Activated CD4-positive, alpha-beta T cell treated with anti-CD3 and anti-CD28 coated beads, Interleukin-2, amount 10 ng/mL, durations not matched to agents 7 days and 5 days (primary cell): ENCODE results near the gene COL20A1. TPM values are rescaled to one million over a fixed set of nuclear protein-coding genes. Genes with fewer than 3 reads are reported as not detected.

Source experiments
- CTCF ChIA-PET: fragments of 350-600 bp; sonication (Branson Sonifier 250); formaldehyde crosslinking; loops from one replicate; lab custom pipeline; 2021; ENCODE audit warnings: antibody characterized with exemption; lab: Charles Lee
- POLR2A ChIA-PET: fragments of 350-600 bp; sonication (Branson Sonifier 250); formaldehyde crosslinking; loops from one replicate; lab custom pipeline; 2021; ENCODE audit warnings: antibody characterized with exemption; lab: Charles Lee
- DNase-seq: peaks from one replicate; pipeline ENCODE4 v3.0.0-alpha.2; 2020
- H3K27ac Mint-ChIP-seq: one replicate; pipeline ENCODE4 v1.8.0; 2021; ENCODE audit warnings: mild to moderate bottlenecking, moderate library complexity, mixed read lengths
- H3K27me3 Mint-ChIP-seq: one replicate; pipeline ENCODE4 v1.8.0; 2021; ENCODE audit warnings: mixed read lengths
- H3K36me3 Mint-ChIP-seq: one replicate; pipeline ENCODE4 v1.8.0; 2021; ENCODE audit warnings: low read depth, mixed read lengths
- H3K4me1 Mint-ChIP-seq: one replicate; pipeline ENCODE4 v1.8.0; 2021; ENCODE audit warnings: mixed read lengths
- H3K4me3 Mint-ChIP-seq: one replicate; pipeline ENCODE4 v1.8.0; 2021; ENCODE audit warnings: mild to moderate bottlenecking, moderate library complexity, mixed read lengths
- H3K9me3 Mint-ChIP-seq: one replicate; pipeline ENCODE4 v1.8.0; 2021; ENCODE audit warnings: mixed read lengths
- total RNA-seq, 2 experiments: library from RNA; stranded (reverse); gene quantifications; one replicate each; pipeline ENCODE4 v1.2.3, GENCODE V29; 2021

Gene COL20A1
- total RNA-seq, 2 experiments from 2014 or later = not detected

- CTCF ChIA-PET = no interaction called here
- no peak for DNase-seq
- POLR2A ChIA-PET = no interaction called here
- peaks cover 3% of the 10 kb centered on the region for H3K27me3 Mint-ChIP-seq
- H3K36me3 Mint-ChIP-seq = no peaks in the 10 kb centered on the region
- H3K27ac Mint-ChIP-seq = no peak overlapping the region
- no peaks in the 10 kb centered on the region for H3K4me1 Mint-ChIP-seq
- H3K9me3 Mint-ChIP-seq = no peaks in the 10 kb centered on the region
- no peak overlapping the region for H3K4me3 Mint-ChIP-seq
Observed at GRCh38 chr20:63356931-63357879, 64.2 kb downstream of the COL20A1 start.

GRCh38 chr20:63357921-63358905 lies 65.2 kb downstream of the COL20A1 start:
- POLR2A ChIA-PET = no interaction called here
- CTCF ChIA-PET = no interaction called here
- no peaks in the 10 kb centered on the region for H3K36me3 Mint-ChIP-seq
- H3K9me3 Mint-ChIP-seq = no peaks in the 10 kb centered on the region
- H3K27ac Mint-ChIP-seq = no peak overlapping the region
- H3K4me3 Mint-ChIP-seq = no peak overlapping the region
- no peaks in the 10 kb centered on the region for H3K4me1 Mint-ChIP-seq
- H3K27me3 Mint-ChIP-seq = peaks cover 10% of the 10 kb centered on the region
- DNase-seq = no peak

GRCh38 chr20:63359164-63359934 lies 66.4 kb downstream of the COL20A1 start:
- peaks cover 10% of the 10 kb centered on the region for H3K27me3 Mint-ChIP-seq
- no peak for DNase-seq
- no peaks in the 10 kb centered on the region for H3K36me3 Mint-ChIP-seq
- H3K27ac Mint-ChIP-seq = no peak overlapping the region
- no peaks in the 10 kb centered on the region for H3K9me3 Mint-ChIP-seq
- CTCF ChIA-PET = interaction anchor here (0.6 kb wide), 1 partner anchor 20 kb away, joined by 5 read pairs; no protein-coding TSS in a partner anchor
- H3K4me1 Mint-ChIP-seq = no peaks in the 10 kb centered on the region
- POLR2A ChIA-PET = no interaction called here
- H3K4me3 Mint-ChIP-seq = no peak overlapping the region

DNA sequence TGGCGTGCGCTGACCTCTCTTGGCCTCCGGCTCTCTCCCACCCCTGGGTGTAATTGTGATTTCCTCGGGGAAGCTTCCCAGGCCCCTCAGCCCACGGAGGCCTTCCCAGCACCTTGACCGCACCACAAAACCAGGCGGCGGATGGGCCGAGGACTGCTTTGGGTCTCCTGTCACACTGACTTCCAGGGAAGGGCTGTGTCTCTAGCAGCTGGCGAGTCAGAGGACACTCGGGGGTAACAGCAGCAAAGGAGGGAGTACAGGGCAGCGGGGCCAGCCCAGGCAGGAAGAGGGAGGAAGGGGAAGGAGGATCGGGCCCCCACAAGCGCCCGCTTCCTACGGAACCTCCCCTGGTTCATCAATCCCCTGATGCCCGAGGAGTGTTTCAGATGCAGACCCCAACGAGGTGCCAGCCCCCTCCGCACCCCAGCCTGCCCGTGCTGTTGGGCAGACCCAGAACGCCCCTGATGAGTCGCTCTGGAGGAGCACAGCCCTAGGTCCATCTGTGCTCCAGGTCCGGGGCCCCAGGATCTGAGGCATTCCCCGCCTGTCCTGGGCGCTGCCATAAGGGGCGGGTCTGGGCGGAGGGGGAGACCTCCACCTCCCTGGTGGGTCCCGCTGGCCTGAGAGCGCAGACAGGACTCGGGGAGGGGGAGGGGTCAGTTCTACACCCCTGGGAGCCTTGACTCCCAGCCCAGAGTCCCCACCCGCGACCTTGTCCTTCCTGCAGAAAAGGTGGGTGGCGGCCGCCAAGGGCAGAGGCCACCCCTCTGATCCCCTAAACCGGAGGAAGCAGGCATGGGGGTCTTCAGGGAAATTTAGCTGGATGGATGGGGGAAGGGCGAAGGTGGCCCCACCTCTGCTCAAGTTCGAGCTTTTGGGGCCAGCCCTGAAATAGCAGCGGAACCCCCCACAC lies 67.2 kb downstream of the COL20A1 start:
- Mint-ChIP-seq H3K27me3 (peaks cover 10% of the 10 kb centered on the region), H3K36me3 (no peaks in the 10 kb centered on the region)
- CTCF ChIA-PET = interaction anchor here (0.6 kb wide), 1 partner anchor 19 kb away, joined by 5 read pairs; no protein-coding TSS in a partner anchor

DNA sequence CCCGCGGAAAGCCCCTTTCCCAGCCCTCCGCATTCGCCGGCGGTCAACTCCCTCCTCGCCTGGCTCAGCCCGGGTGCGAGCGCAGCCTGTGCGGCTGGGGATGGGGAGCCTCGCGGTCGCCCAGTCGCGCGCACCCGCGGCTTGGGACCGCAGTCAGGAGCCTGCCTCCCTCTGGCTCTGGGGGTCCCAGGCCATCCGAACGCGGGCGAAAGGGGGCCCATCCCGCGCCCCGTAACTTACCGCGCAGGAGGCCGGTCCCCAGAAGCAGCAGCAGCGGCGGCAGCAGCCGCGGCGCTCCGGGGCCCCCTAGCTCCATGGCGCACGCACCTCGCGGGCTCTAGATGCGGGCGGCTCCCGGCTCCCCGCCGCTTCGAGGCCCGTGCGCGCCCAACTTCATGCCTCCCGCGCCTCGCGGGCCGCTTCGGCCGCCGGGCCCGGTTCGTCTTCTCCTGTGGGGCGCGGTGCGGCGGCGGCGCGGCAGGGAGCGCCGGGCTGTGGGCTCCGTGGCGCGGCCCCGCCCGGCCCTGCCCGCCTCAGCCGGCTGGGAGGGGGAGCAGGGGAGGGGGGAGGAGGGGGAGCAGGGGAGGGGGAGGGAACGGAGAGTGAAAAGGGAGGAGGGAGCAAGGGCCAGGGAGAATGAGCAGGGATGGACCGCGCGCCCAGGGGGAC lies 68.0 kb downstream of the COL20A1 start, which contains the start of gene CHRNA4:
Gene CHRNA4, minus strand, starts transcription at position 500 of the 669 bp plus-strand sequence. Its CDS starts 184 bp downstream, at position 316.
- Mint-ChIP-seq H3K4me1 (no peaks in the 10 kb centered on the region), H3K9me3 (no peaks in the 10 kb centered on the region), H3K36me3 (no peaks in the 10 kb centered on the region), H3K27ac (no peak within 1 kb of the TSS), H3K27me3 (peaks cover 10% of the 10 kb centered on the region), H3K4me3 (no peak within 1 kb of the TSS)
- POLR2A ChIA-PET = no interaction called here
- no peak for DNase-seq
- CTCF ChIA-PET = no interaction called here

More for the DNA sequence above, 67.2 kb downstream of the COL20A1 start:
- Mint-ChIP-seq H3K4me1 (no peaks in the 10 kb centered on the region), H3K4me3 (no peak overlapping the region), H3K27ac (no peak overlapping the region), H3K9me3 (no peaks in the 10 kb centered on the region)
- DNase-seq = no peak
- POLR2A ChIA-PET = no interaction called here

GRCh38 chr20:63361519-63362435 lies 68.8 kb downstream of the COL20A1 start:
- no peaks in the 10 kb centered on the region for H3K36me3 Mint-ChIP-seq
- no peak for DNase-seq
- no peaks in the 10 kb centered on the region for H3K9me3 Mint-ChIP-seq
- no peak overlapping the region for H3K4me3 Mint-ChIP-seq
- CTCF ChIA-PET = interaction anchor here (0.6 kb wide), 2 partner anchors 86 to 687 kb away, joined by 3 to 5 read pairs; no protein-coding TSS in a partner anchor
- no peaks in the 10 kb centered on the region for H3K4me1 Mint-ChIP-seq
- peaks cover 10% of the 10 kb centered on the region for H3K27me3 Mint-ChIP-seq
- POLR2A ChIA-PET = no interaction called here
- no peak overlapping the region for H3K27ac Mint-ChIP-seq

DNA sequence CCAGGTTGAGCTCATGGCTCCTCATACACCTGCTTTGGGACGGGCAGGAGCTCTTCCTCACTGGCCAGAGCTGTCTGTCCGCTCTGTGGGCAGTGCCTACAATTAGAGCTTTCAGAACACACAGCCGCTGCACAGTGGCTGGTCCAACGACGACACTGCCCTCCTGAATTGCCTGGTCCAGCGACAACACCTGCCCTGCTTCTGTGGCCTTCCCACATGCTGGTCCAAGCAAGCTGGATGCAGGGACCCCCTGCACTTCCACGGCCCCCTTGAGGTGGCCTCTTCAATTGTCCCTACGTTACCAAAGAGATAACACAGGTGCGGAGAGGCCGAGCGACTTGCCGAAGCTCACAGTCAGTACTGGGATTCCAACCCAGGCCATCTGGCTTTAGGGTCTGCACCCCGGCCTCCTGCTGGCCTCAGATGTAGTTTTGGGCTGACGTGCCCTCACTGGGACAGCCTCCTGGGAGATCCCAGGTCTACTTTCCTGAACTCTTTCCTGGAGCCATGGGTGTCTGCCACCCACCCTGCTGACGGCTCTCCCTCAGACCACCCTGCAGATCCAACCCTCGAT lies 69.5 kb downstream of the COL20A1 start:
- Mint-ChIP-seq H3K27me3 (peaks cover 10% of the 10 kb centered on the region), H3K9me3 (no peaks in the 10 kb centered on the region), H3K27ac (no peak overlapping the region), H3K4me3 (no peak overlapping the region), H3K4me1 (no peaks in the 10 kb centered on the region), H3K36me3 (no peaks in the 10 kb centered on the region)
- no peak for DNase-seq
- ChIA-PET CTCF (interaction anchor here (0.6 kb wide), 2 partner anchors 85 to 688 kb away, joined by 3 to 5 read pairs; no protein-coding TSS in a partner anchor), POLR2A (no interaction called here)

GRCh38 chr20:63363013-63363957 lies 70.3 kb downstream of the COL20A1 start:
- peaks cover 10% of the 10 kb centered on the region for H3K27me3 Mint-ChIP-seq
- H3K4me1 Mint-ChIP-seq = no peaks in the 10 kb centered on the region
- no peak overlapping the region for H3K4me3 Mint-ChIP-seq
- no peaks in the 10 kb centered on the region for H3K9me3 Mint-ChIP-seq
- H3K27ac Mint-ChIP-seq = no peak overlapping the region
- no peaks in the 10 kb centered on the region for H3K36me3 Mint-ChIP-seq
- CTCF ChIA-PET = no interaction called here
- POLR2A ChIA-PET = no interaction called here
- DNase-seq = no peak

DNA sequence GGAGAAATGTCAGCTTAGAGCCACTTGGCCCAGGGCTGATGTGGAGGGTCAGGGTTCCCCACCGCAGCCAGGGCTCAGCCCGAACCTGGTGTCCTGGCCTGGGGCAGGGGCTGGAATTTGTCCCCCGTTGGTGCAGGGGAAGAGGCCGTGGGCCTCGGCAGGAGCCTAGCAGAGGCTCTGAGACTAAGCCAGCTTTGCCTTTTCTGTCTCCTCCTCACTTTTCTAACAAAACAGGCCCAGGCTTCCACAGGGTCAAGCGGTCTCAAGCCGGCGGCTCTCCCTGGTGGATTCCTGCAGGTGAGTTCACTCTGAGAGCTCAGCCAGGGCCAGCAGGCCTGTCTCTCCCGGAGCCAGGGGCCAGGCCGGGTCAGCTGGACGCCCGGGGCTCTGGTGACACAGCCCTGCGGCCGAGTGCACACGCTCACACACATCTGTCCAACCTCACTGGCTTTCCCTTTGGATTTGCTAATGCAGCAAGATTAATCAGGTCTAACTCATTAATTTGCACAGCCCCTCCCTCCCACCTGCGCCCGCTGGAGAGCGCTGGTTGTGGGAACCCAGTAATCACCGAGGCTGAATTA lies 71.1 kb downstream of the COL20A1 start:
- no peak for DNase-seq
- Mint-ChIP-seq H3K27ac (no peak overlapping the region), H3K9me3 (no peaks in the 10 kb centered on the region), H3K4me1 (no peaks in the 10 kb centered on the region), H3K27me3 (peaks cover 10% of the 10 kb centered on the region), H3K36me3 (no peaks in the 10 kb centered on the region), H3K4me3 (no peak overlapping the region)
- CTCF ChIA-PET = no interaction called here
- POLR2A ChIA-PET = no interaction called here
